ENCODE data around the gene CDSN. TPM values are rescaled to one million over a fixed set of nuclear protein-coding genes. Genes with fewer than 3 reads are reported as not detected.
A peak's percentile ranks its signal among the peaks of the same experiment; 100 is the strongest.

The CDSN gene
- total RNA-seq, 1 experiment from 2014 or later: 0.12 TPM

- Histone ChIP-seq H3K4me1 (ENCODE audit: control insufficient read depth in 1 of 2, insufficient read depth in 2 of 2, low read length in 2 of 2) (peaks cover 3 to 12% of the 10 kb centered on the region in 2 experiments; a peak in 3 of 4 replicates), H3K79me2 (ENCODE audit: insufficient read depth, low read length) (no peaks in the 10 kb centered on the region), H3K36me3 (ENCODE audit: control insufficient read depth in 1 of 2, insufficient read depth in 2 of 2, low read length in 2 of 2) (no peaks in the 10 kb centered on the region), H3K4me2 (ENCODE audit: low read length) (no peak overlapping the region), H3K9me3 (ENCODE audit: control insufficient read depth in 1 of 2, insufficient read depth in 1 of 2, low read depth in 1 of 2, low read length in 2 of 2) (no peaks in the 10 kb centered on the region), H3K9ac (ENCODE audit: low read length) (no peak overlapping the region), H4K20me1 (ENCODE audit: insufficient read depth) (no peaks in the 10 kb centered on the region), H3K27me3 (ENCODE audit: insufficient read depth, low read length) (no peaks in the 10 kb centered on the region), H3K27ac (ENCODE audit: low read depth, low read length) (no peak overlapping the region), H3K9me2 (ENCODE audit: insufficient read depth) (no peaks in the 10 kb centered on the region), H2AFZ (ENCODE audit: low read depth, low read length, poor library complexity, severe bottlenecking) (no peak overlapping the region), H3K4me3 (replicated peaks in 1 of 2; ENCODE audit: low read depth in 1 of 2, low read length in 2 of 2) (no peak overlapping the region)
- ChIA-PET RAD21 (ENCODE audit: low non-redundant PET in 1 of 2, low total read pairs in 2 of 2, uncharacterized antibody in 2 of 2, unreplicated experiment in 2 of 2) (interaction anchor here in 1 of 2 experiments (0.6 kb wide), 1 partner anchor 22 kb away, joined by 3 read pairs; no protein-coding TSS in a partner anchor), CTCF (interaction anchor here (0.6 to 1.8 kb wide), 6 partner anchors 10 to 650 kb away, joined by 3 to 13 read pairs (median 6); partner anchors contain the start of genes C6orf15 and PSORS1C1), POLR2A (interaction anchor here (1.1 kb wide), 1 partner anchor 12 kb away, joined by 11 read pairs; the partner anchor contains the start of gene PSORS1C1)
- no peak for DNase-seq (ENCODE audit: low read depth, low spot score)
- no peak for ATAC-seq
- intact Hi-C loops (cut with micrococcal nuclease): no loop called here
- BruUV-seq (replicated peaks): no TSS peak
- TF ChIP-seq POLR2AphosphoS5 (IDR thresholded peaks at IDR 0.05; ENCODE audit: low read depth, low read length) (no peak), RAD21 (IDR thresholded peaks at IDR 0.05; ENCODE audit: low read depth) (no peak)
- TF ChIP-seq, protein P1, sequence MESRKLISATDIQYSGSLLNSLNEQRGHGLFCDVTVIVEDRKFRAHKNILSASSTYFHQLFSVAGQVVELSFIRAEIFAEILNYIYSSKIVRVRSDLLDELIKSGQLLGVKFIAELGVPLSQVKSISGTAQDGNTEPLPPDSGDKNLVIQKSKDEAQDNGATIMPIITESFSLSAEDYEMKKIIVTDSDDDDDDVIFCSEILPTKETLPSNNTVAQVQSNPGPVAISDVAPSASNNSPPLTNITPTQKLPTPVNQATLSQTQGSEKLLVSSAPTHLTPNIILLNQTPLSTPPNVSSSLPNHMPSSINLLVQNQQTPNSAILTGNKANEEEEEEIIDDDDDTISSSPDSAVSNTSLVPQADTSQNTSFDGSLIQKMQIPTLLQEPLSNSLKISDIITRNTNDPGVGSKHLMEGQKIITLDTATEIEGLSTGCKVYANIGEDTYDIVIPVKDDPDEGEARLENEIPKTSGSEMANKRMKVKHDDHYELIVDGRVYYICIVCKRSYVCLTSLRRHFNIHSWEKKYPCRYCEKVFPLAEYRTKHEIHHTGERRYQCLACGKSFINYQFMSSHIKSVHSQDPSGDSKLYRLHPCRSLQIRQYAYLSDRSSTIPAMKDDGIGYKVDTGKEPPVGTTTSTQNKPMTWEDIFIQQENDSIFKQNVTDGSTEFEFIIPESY (IDR thresholded peaks at IDR 0.05; ENCODE audit: extremely low read depth, insufficient replicate concordance, low read length): no peak
- TF ChIP-seq, protein P2, sequence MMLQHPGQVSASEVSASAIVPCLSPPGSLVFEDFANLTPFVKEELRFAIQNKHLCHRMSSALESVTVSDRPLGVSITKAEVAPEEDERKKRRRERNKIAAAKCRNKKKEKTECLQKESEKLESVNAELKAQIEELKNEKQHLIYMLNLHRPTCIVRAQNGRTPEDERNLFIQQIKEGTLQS (IDR thresholded peaks at IDR 0.05): no peak
Measured at GRCh38 chr6:31103136-31103535, 17.1 kb downstream of the CDSN start.

- H4K20me1 ChIP-seq (ENCODE audit: insufficient read depth): no peaks in the 10 kb centered on the region
- peak overlapping the region; percentile 11 for H2AFZ ChIP-seq (ENCODE audit: low read depth, low read length, poor library complexity, severe bottlenecking)
- DNase-seq (ENCODE audit: low read depth, low spot score) (no peak), ATAC-seq (no peak)
- peaks cover 3 to 12% of the 10 kb centered on the region in 2 experiments; a peak in 3 of 4 replicates for H3K4me1 ChIP-seq (ENCODE audit: control insufficient read depth in 1 of 2, insufficient read depth in 2 of 2, low read length in 2 of 2)
- no peak overlapping the region for H3K4me3 ChIP-seq (replicated peaks in 1 of 2; ENCODE audit: low read depth in 1 of 2, low read length in 2 of 2)
- no TSS peak for BruUV-seq (replicated peaks)
- ChIA-PET POLR2A (no interaction called here), RAD21 (ENCODE audit: low non-redundant PET in 1 of 2, low total read pairs in 2 of 2, uncharacterized antibody in 2 of 2, unreplicated experiment in 2 of 2) (no interaction called here), CTCF (interaction anchor here (0.8 kb wide), 1 partner anchor 11 kb away, joined by 3 read pairs; no protein-coding TSS in a partner anchor)
- no peaks in the 10 kb centered on the region for H3K27me3 ChIP-seq (ENCODE audit: insufficient read depth, low read length)
- H3K36me3 ChIP-seq (ENCODE audit: control insufficient read depth in 1 of 2, insufficient read depth in 2 of 2, low read length in 2 of 2): no peaks in the 10 kb centered on the region
- H3K9me2 ChIP-seq (ENCODE audit: insufficient read depth): no peaks in the 10 kb centered on the region
- TF ChIP-seq, protein P2 (IDR thresholded peaks at IDR 0.05): no peak
- no peak for TF ChIP-seq FOSL1 (IDR thresholded peaks at IDR 0.05; ENCODE audit: low read depth)
- intact Hi-C loops (cut with micrococcal nuclease): no loop called here
- H3K79me2 ChIP-seq (ENCODE audit: insufficient read depth, low read length): no peaks in the 10 kb centered on the region
- no peak overlapping the region for H3K27ac ChIP-seq (ENCODE audit: low read depth, low read length)
- H3K9ac ChIP-seq (ENCODE audit: low read length): no peak overlapping the region
- no peaks in the 10 kb centered on the region for H3K9me3 ChIP-seq (ENCODE audit: control insufficient read depth in 1 of 2, insufficient read depth in 1 of 2, low read depth in 1 of 2, low read length in 2 of 2)
- no peak overlapping the region for H3K4me2 ChIP-seq (ENCODE audit: low read length)
Measured at GRCh38 chr6:31098449-31098938, 21.8 kb downstream of the CDSN start.
